ENCODE data around the gene PRKAR1B. TPM values are rescaled to one million over a fixed set of nuclear protein-coding genes. Genes with fewer than 3 reads are reported as not detected.
A peak's percentile ranks its signal among the peaks of the same experiment; 100 is the strongest.

The PRKAR1B gene
- total RNA-seq, 2 donors from 2014 or later, result 2.0 to 3.4 TPM

DNA sequence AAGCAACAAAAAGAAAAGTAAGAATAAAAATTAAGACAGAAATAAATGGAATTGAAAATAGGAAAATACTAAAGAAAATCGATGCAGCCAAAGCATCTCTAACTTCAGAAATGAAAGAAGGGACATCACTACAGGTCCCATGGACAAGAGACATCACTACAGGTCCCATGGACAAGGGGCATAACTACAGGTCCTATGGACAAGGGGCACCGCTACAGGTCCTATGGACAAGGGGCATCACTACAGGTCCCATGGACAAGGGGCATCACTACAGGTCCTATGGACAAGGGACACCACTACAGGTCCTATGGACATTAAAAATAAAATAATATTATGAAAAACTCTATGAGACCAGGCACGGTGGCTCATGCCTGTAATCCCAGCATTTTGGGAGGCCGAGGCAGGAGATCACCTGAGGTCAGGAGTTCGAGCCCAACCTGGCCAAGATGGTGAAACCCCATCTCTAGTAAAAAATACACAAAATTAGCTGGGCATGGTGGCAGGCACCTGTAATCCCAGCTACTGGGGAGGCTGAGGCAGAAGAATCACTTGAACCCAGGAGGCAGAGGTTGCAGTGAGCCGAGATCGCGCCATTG lies 101.6 kb downstream of the PRKAR1B start:
- ATAC-seq (no peak), DNase-seq (no peak)
- H3K4me3 ChIP-seq, result no peak overlapping the region
- intact Hi-C loops (cut with DNase I), result no loop called here
- TF ChIP-seq, protein P1, sequence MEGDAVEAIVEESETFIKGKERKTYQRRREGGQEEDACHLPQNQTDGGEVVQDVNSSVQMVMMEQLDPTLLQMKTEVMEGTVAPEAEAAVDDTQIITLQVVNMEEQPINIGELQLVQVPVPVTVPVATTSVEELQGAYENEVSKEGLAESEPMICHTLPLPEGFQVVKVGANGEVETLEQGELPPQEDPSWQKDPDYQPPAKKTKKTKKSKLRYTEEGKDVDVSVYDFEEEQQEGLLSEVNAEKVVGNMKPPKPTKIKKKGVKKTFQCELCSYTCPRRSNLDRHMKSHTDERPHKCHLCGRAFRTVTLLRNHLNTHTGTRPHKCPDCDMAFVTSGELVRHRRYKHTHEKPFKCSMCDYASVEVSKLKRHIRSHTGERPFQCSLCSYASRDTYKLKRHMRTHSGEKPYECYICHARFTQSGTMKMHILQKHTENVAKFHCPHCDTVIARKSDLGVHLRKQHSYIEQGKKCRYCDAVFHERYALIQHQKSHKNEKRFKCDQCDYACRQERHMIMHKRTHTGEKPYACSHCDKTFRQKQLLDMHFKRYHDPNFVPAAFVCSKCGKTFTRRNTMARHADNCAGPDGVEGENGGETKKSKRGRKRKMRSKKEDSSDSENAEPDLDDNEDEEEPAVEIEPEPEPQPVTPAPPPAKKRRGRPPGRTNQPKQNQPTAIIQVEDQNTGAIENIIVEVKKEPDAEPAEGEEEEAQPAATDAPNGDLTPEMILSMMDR (IDR thresholded peaks at IDR 0.05), result no peak
- TF ChIP-seq POLR2A (IDR thresholded peaks at IDR 0.05), result no peak
- peaks cover 0 to 4% (median 0%) of the 10 kb centered on the region in 3 donors for H3K9me3 ChIP-seq
- H3K36me3 ChIP-seq (replicated peaks in 1 of 2; ENCODE audit: insufficient read depth in 1 of 2, low read depth in 2 of 2), result no peaks in the 10 kb centered on the region
- H3K4me1 ChIP-seq, result peaks cover 8% of the 10 kb centered on the region
- 94 to 97% methylated on average over 7 to 8 of the region's 8 CpGs for WGBS, 2 donors
- H3K27ac ChIP-seq, result no peak overlapping the region
- no peaks in the 10 kb centered on the region for H3K27me3 ChIP-seq

DNA sequence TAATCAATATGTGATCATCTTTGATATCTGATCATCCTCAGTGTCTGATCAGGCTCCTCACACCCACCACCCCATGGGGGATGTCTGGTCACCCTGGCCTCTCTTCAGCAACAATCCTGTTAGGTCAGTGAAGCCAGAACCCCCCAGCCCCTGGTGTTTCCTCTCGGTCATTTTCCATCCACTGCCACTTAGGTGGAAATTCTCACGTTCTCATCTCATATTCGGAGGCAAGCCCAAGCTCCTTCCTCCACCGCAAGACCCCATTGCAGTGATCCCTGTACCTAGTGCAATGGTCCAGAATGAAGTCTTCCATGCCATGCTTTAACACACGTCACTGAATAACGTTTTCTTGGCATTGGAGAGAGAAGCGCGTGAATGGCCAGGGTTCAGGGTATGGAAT lies 103.6 kb downstream of the PRKAR1B start:
- intact Hi-C loops (cut with DNase I), result no loop called here
- TF ChIP-seq POLR2A (IDR thresholded peaks at IDR 0.05), result no peak
- TF ChIP-seq, protein P1 (IDR thresholded peaks at IDR 0.05), result no peak
- ATAC-seq, result no peak

DNA sequence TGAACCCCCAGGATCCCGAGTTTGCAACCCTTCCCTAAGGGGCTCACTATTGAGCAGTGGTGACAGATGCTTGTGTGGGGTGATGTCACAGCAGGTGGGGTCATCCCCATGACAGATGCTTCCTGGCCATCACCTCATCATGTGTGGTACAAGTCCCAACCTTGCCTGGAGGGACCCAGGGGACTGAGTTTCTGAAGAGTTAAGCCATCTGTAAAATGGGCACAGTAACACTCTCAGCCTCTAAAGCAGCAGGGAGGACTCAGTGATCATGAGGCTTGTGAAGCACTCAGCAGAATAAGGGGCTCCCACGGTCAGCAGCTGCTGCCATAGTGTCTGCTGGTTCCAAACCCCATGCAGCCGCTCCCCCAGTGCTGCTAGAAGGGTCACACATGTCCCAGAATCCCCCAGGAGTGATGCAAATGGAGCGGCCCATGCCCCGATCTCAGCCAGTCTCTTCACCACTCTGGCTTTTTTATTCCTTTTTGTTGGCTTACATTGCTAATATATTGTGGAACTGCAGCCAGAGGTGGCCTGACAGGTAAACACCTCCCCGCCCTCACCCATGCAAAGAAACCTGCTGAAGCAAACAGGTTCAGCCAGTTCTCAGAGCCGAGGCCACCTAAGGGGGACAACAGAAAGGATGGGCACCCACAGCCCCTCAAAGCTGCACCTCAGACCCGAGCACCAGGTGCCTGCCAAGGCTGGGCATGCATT lies 105.4 kb downstream of the PRKAR1B start:
- TF ChIP-seq, protein P1 (IDR thresholded peaks at IDR 0.05), result no peak
- TF ChIP-seq POLR2A (IDR thresholded peaks at IDR 0.05), result no peak
- 62 to 63% methylated on average over 7 to 8 of the region's 8 CpGs for WGBS, 2 donors
- intact Hi-C loops (cut with DNase I), result no loop called here
- Histone ChIP-seq H3K9me3 (peaks cover 0 to 8% (median 0%) of the 10 kb centered on the region in 3 donors), H3K4me3 (no peak overlapping the region), H3K27ac (no peak overlapping the region), H3K4me1 (peaks cover 8% of the 10 kb centered on the region), H3K36me3 (replicated peaks in 1 of 2; ENCODE audit: insufficient read depth in 1 of 2, low read depth in 2 of 2) (no peaks in the 10 kb centered on the region), H3K27me3 (no peaks in the 10 kb centered on the region)
- DNase-seq (peak in 3 of 4 donors; percentile 38 to 63 (median 54)), ATAC-seq (peak; percentile 48)

More for the DNA sequence above, 103.6 kb downstream of the PRKAR1B start:
- Histone ChIP-seq H3K4me1 (peaks cover 8% of the 10 kb centered on the region), H3K27me3 (no peaks in the 10 kb centered on the region), H3K27ac (no peak overlapping the region), H3K9me3 (peaks cover 0 to 8% (median 0%) of the 10 kb centered on the region in 3 donors), H3K4me3 (no peak overlapping the region), H3K36me3 (replicated peaks in 1 of 2; ENCODE audit: insufficient read depth in 1 of 2, low read depth in 2 of 2) (no peaks in the 10 kb centered on the region)
- WGBS, 2 donors, result 90 to 91% methylated on average over 7 to 8 of the region's 8 CpGs
- DNase-seq, result no peak

DNA sequence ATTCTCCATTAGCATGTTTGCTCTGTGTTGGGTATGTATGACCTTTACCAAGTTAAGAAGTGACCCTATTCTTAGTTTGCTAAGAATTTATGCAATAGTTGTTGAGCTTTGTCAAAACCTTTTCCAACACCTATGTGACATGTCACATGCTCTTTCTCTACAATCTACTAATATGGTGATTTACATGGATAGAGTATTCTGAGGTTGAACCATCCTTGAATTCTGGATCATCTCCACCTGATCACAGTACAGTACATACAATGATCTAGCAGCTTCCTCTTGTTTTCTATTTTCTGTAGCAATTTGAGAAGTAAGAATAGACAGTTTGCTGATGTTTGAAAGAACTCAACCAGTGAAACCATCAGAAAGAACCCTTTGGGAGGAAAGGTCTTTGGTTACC lies 106.2 kb downstream of the PRKAR1B start:
- DNase-seq, result no peak
- Histone ChIP-seq H3K9me3 (peaks cover 0 to 8% (median 0%) of the 10 kb centered on the region in 3 donors), H3K27ac (no peak overlapping the region), H3K36me3 (replicated peaks in 1 of 2; ENCODE audit: insufficient read depth in 1 of 2, low read depth in 2 of 2) (no peaks in the 10 kb centered on the region), H3K27me3 (no peaks in the 10 kb centered on the region), H3K4me3 (no peak overlapping the region), H3K4me1 (peaks cover 8% of the 10 kb centered on the region)
- ATAC-seq, result no peak
- no peak for TF ChIP-seq POLR2A (IDR thresholded peaks at IDR 0.05)
- TF ChIP-seq, protein P1 (IDR thresholded peaks at IDR 0.05), result no peak
- intact Hi-C loops (cut with DNase I), result no loop called here
